HT1080 (cell line): ENCODE data around the gene ASH1L. TPM values are rescaled to one million over a fixed set of nuclear protein-coding genes. Genes with fewer than 3 reads are reported as not detected.
"Not testable (repeated sequence)": the region's sequence is repeated elsewhere in the genome, so short reads cannot be mapped to it uniquely, and the experiment has no call there.

Experiments
- DNase-seq: peaks from one replicate; pipeline ENCODE4 v3.0.0-alpha.2; 2015; ENCODE audit warnings: low read depth
- total RNA-seq: library from RNA; depleted of rRNA; stranded (reverse); fragments of >200 nt; shearing (Covaris generic); gene quantifications from 2 replicates; pipeline ENCODE4 v1.2.3, GENCODE V29; 2014

The ASH1L gene
- total RNA-seq, 1 experiment from 2014 or later, result 12.7 TPM

GRCh38 chr1:155561779-155562580, 623 bp downstream of the ASH1L start:
- not testable (repeated sequence) for DNase-seq

GRCh38 chr1:155555915-155556314, 6.7 kb downstream of the ASH1L start:
- DNase-seq, result no peak

GRCh38 chr1:155553349-155553748, 9.3 kb downstream of the ASH1L start:
- no peak for DNase-seq

- no peak for DNase-seq
Measured at GRCh38 chr1:155548706-155549105, 13.9 kb downstream of the ASH1L start.

- DNase-seq, result no peak
Measured at GRCh38 chr1:155540000-155540874, 22.4 kb downstream of the ASH1L start.

GRCh38 chr1:155537193-155537592, 25.4 kb downstream of the ASH1L start:
- DNase-seq, result no peak

- no peak for DNase-seq
Measured at GRCh38 chr1:155531624-155532023, 31.0 kb downstream of the ASH1L start.

- no peak for DNase-seq
Measured at GRCh38 chr1:155529929-155530328, 32.7 kb downstream of the ASH1L start.

- DNase-seq, result no peak
Measured at GRCh38 chr1:155529109-155529508, 33.5 kb downstream of the ASH1L start.

- DNase-seq, result peak; percentile 32
Measured at GRCh38 chr1:155527677-155528076, 34.9 kb downstream of the ASH1L start.

GRCh38 chr1:155526356-155526755, 36.2 kb downstream of the ASH1L start:
- DNase-seq, result no peak

GRCh38 chr1:155522069-155522468, 40.5 kb downstream of the ASH1L start:
- DNase-seq, result no peak

- DNase-seq, result no peak
Measured at GRCh38 chr1:155518484-155518883, 44.1 kb downstream of the ASH1L start.

GRCh38 chr1:155514582-155515187, 47.9 kb downstream of the ASH1L start:
- DNase-seq, result no peak

GRCh38 chr1:155513300-155513916, 49.2 kb downstream of the ASH1L start:
- DNase-seq, result no peak

GRCh38 chr1:155511385-155511784, 51.2 kb downstream of the ASH1L start:
- not testable (repeated sequence) for DNase-seq

GRCh38 chr1:155509064-155509463, 53.5 kb downstream of the ASH1L start:
- no peak for DNase-seq

GRCh38 chr1:155507945-155508344, 54.7 kb downstream of the ASH1L start:
- no peak for DNase-seq

GRCh38 chr1:155505963-155506362, 56.6 kb downstream of the ASH1L start:
- DNase-seq, result not testable (repeated sequence)

- no peak for DNase-seq
Measured at GRCh38 chr1:155504207-155504606, 58.4 kb downstream of the ASH1L start.

GRCh38 chr1:155499953-155500639, 62.5 kb downstream of the ASH1L start:
- DNase-seq, result no peak
